Stomach (tissue), 4 donors: ENCODE measurements around the gene CCND1.

Source experiments
- EP300 ChIP-seq: sonication (generic); formaldehyde crosslinking; IDR thresholded peaks from one replicate; pipeline ENCODE4 v1.6.1; 2017; ENCODE audit warnings: antibody characterized with exemption
- POLR2A ChIP-seq, 4 donors: fragments of 450-650 bp; IDR thresholded peaks; one replicate each; pipeline ENCODE4 v1.6.1; 2016; ENCODE audit warnings: antibody characterized with exemption in 4 of 4, control low read depth in 2 of 4, mild to moderate bottlenecking in 1 of 4, moderate library complexity in 1 of 4
- TF ChIP-seq, protein P1 (sequence below), 7 experiments: fragments of 450-650 bp in 4 of 7; fragments of 200-600 bp in 3 of 7; sonication (generic) in 3 of 7; IDR thresholded peaks; one replicate each; pipeline ENCODE4 v1.5.1; 2016 to 2019; ENCODE audit warnings: antibody characterized with exemption in 7 of 7, control low read depth in 2 of 7, mild to moderate bottlenecking in 1 of 7

DNA sequence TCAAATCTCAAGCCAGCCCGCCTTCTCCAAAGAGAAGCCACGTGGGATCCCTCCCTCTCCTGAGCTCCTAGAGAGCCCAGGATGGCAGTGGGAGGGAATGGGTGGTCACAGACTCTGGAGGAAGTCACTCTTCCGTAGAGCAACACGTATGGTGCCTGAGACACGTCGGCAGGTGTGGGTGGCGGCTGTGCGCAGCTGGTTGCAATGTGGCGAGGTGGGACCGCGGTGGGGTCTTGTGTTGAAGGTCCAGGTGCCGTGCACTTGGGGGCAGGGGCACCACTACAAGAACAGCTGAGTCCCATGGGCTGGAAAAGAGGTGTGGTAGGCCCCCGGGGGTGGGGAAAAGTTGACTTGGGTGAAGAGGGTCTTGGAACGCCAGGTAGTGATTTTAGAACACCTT is 13.4 kb upstream of the CCND1 start:
- no peak for TF ChIP-seq POLR2A (IDR thresholded peaks at IDR 0.05)
- TF ChIP-seq, protein P1, sequence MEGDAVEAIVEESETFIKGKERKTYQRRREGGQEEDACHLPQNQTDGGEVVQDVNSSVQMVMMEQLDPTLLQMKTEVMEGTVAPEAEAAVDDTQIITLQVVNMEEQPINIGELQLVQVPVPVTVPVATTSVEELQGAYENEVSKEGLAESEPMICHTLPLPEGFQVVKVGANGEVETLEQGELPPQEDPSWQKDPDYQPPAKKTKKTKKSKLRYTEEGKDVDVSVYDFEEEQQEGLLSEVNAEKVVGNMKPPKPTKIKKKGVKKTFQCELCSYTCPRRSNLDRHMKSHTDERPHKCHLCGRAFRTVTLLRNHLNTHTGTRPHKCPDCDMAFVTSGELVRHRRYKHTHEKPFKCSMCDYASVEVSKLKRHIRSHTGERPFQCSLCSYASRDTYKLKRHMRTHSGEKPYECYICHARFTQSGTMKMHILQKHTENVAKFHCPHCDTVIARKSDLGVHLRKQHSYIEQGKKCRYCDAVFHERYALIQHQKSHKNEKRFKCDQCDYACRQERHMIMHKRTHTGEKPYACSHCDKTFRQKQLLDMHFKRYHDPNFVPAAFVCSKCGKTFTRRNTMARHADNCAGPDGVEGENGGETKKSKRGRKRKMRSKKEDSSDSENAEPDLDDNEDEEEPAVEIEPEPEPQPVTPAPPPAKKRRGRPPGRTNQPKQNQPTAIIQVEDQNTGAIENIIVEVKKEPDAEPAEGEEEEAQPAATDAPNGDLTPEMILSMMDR (IDR thresholded peaks at IDR 0.05), result no peak
- TF ChIP-seq EP300, result no peak
